Measurements from ENCODE around the gene MTHFD2L. TPM values are rescaled to one million over a fixed set of nuclear protein-coding genes. Genes with fewer than 3 reads are reported as not detected.

MTHFD2L gene
- total and polyA plus RNA-seq, 2 of the 8 experiments (the other 6 are each of a cell fraction or from before 2014, with no cell fraction given): 5.4 to 15.0 TPM

DNA sequence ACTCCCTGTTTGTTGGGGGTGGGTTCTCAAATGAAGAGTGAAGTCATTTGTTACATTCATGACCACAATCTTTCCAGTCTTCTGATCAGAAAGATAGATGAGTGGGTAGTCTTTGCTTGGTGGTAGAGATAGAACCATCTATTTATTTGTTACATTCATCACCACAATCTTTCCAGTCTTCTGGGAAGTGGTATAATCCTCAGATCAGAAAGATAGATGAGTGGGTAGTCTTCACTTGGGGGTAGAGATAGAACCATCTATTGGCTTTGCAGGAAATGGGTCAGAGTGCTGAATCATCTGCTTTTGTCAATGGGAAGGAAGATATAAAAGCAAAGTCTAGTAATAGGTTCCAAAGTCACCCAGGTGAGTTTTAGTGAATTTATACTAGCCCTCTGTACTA, 86.1 kb downstream of the MTHFD2L start:
- no peak overlapping the region for H3K23ac ChIP-seq (ENCODE audit: insufficient read length)
- H2BK12ac ChIP-seq (ENCODE audit: low read depth, low read length): no peak overlapping the region
- H3K9ac ChIP-seq (replicated peaks in 1 of 4; ENCODE audit: extremely low read depth in 1 of 4, low read depth in 3 of 4, low read length in 3 of 4): no peak overlapping the region
- no peak overlapping the region for H2BK15ac ChIP-seq (ENCODE audit: low read length)
- no peak overlapping the region for H3K27ac ChIP-seq (ENCODE audit: low read depth, low read length)
- no peak for FAIRE-seq
- no peaks in the 10 kb centered on the region for H4K20me1 ChIP-seq (replicated peaks in 1 of 2; ENCODE audit: control insufficient read depth in 1 of 2, insufficient read depth in 2 of 2, low read length in 2 of 2)
- H3K4me3 ChIP-seq (ENCODE audit: extremely low read depth in 1 of 4, insufficient read depth in 2 of 4, low read depth in 3 of 4, low read length in 4 of 4): no peak overlapping the region
- no peak overlapping the region for H3K4me2 ChIP-seq (ENCODE audit: insufficient read depth in 1 of 2, low read depth in 2 of 2, low read length in 2 of 2)
- no peak overlapping the region for H3K4ac ChIP-seq (replicated peaks; ENCODE audit: insufficient read length, low read depth, low read length)
- H3K36me3 ChIP-seq (ENCODE audit: control insufficient read depth in 2 of 4, insufficient read depth in 4 of 4, low read length in 3 of 4): no peaks in the 10 kb centered on the region
- no peak overlapping the region for H3K56ac ChIP-seq (replicated peaks; ENCODE audit: insufficient read length, low read depth, low read length)
- POLR2A ChIA-PET (ENCODE audit: partially characterized antibody): interaction anchor here (0.9 kb wide), 1 partner anchor 13 kb away, joined by 4 read pairs; no protein-coding TSS in a partner anchor
- no peak for DNase-seq (ENCODE audit: low read depth in 1 of 2, low spot score in 2 of 2)
- TF ChIP-seq NRF1 (IDR thresholded peaks at IDR 0.05; ENCODE audit: low read depth, low read length) (no peak), FOSL1 (IDR thresholded peaks at IDR 0.05; ENCODE audit: insufficient read depth, low read depth, low read length) (no peak), BRCA1 (IDR thresholded peaks at IDR 0.05; ENCODE audit: low read depth, low read length) (no peak), SUZ12 (IDR thresholded peaks at IDR 0.05; ENCODE audit: low read length) (no peak), CEBPB (IDR thresholded peaks at IDR 0.05; ENCODE audit: low read depth, low read length) (no peak), SIN3A (conservative IDR thresholded peaks at IDR 0.05 in 1 of 2, IDR thresholded peaks at IDR 0.05 in 1 of 2; ENCODE audit: low read depth in 1 of 2, low read length in 2 of 2) (no peak), TBP (IDR thresholded peaks at IDR 0.05; ENCODE audit: low read depth, low read length) (no peak), JUND (IDR thresholded peaks at IDR 0.05; ENCODE audit: low read length) (no peak)
- H3K27me3 ChIP-seq (replicated peaks in 1 of 4; ENCODE audit: control insufficient read depth in 3 of 4, extremely low read depth in 1 of 4, insufficient read depth in 3 of 4, low read length in 3 of 4): no peaks in the 10 kb centered on the region
- no peak overlapping the region for H2AFZ ChIP-seq (ENCODE audit: low read length)
- H4K5ac ChIP-seq (ENCODE audit: insufficient read length, low read depth, low read length): no peak overlapping the region
- no peak overlapping the region for H3K14ac ChIP-seq (ENCODE audit: insufficient read length)
- no peaks in the 10 kb centered on the region for H3K79me2 ChIP-seq (ENCODE audit: control insufficient read depth in 1 of 2, insufficient read depth in 2 of 2, low read length in 2 of 2)
- H3K23me2 ChIP-seq (ENCODE audit: low read depth, low read length): no peaks in the 10 kb centered on the region
- CTCF ChIA-PET (ENCODE audit: partially characterized antibody): no interaction called here
- H2BK5ac ChIP-seq (ENCODE audit: low read depth, low read length): no peak overlapping the region
- no peaks in the 10 kb centered on the region for H3K4me1 ChIP-seq (replicated peaks in 1 of 4; ENCODE audit: control insufficient read depth in 3 of 4, insufficient read depth in 4 of 4, low read length in 3 of 4)
- no peak overlapping the region for H2AK5ac ChIP-seq (ENCODE audit: low read depth, low read length)
- H3K18ac ChIP-seq (ENCODE audit: extremely low read depth, low read length): no peak overlapping the region
- no peak overlapping the region for H4K8ac ChIP-seq (ENCODE audit: extremely low read depth, insufficient read depth, low read length)
- H4K91ac ChIP-seq (replicated peaks; ENCODE audit: insufficient read length, low read length): no peak overlapping the region
- H3K79me1 ChIP-seq (ENCODE audit: low read depth, low read length): no peaks in the 10 kb centered on the region
- H2BK120ac ChIP-seq (replicated peaks; ENCODE audit: low read depth, low read length): no peak overlapping the region
- H3K9me3 ChIP-seq (ENCODE audit: insufficient read depth in 2 of 2, low read depth in 1 of 2, low read length in 1 of 2): no peaks in the 10 kb centered on the region
- no peak overlapping the region for H2BK20ac ChIP-seq (ENCODE audit: low read length)

Data from H1 (cell line).